Skeletal muscle tissue (tissue), 4 donors: Measurements from ENCODE around the gene PSMA2. TPM values are rescaled to one million over a fixed set of nuclear protein-coding genes. Genes with fewer than 3 reads are reported as not detected.
A peak's percentile ranks its signal among the peaks of the same experiment; 100 is the strongest.

Source experiments
- H3K27ac ChIP-seq: one replicate; pipeline ENCODE4 v1.7.0; 2013; ENCODE audit warnings: mild to moderate bottlenecking, low read depth, low read length, inconsistent platforms
- H3K27me3 ChIP-seq, 3 donors: one replicate each; pipeline ENCODE4 v1.7.0; 2013; ENCODE audit warnings: low read length in 3 of 3; ENCODE audit not compliant: control insufficient read depth in 3 of 3, insufficient read depth in 3 of 3
- H3K36me3 ChIP-seq, 3 donors: one replicate each; pipeline ENCODE4 v1.7.0; 2013; ENCODE audit warnings: low read length in 3 of 3; ENCODE audit not compliant: control insufficient read depth in 3 of 3, insufficient read depth in 3 of 3
- H3K4me1 ChIP-seq, 3 donors: one replicate each; pipeline ENCODE4 v1.7.0; 2013; ENCODE audit warnings: low read length in 3 of 3, mild to moderate bottlenecking in 3 of 3; ENCODE audit not compliant: control insufficient read depth in 3 of 3, insufficient read depth in 3 of 3
- H3K4me3 ChIP-seq, 3 donors: one replicate each; pipeline ENCODE4 v1.7.0; 2013; ENCODE audit warnings: low read length in 3 of 3
- H3K9ac ChIP-seq, 3 donors: one replicate each; pipeline ENCODE4 v1.7.0; 2013; ENCODE audit warnings: low read length in 3 of 3, mild to moderate bottlenecking in 3 of 3, moderate library complexity in 2 of 3, low read depth in 1 of 3
- H3K9me3 ChIP-seq, 3 donors: one replicate each; pipeline ENCODE4 v1.7.0; 2013; ENCODE audit warnings: low read length in 3 of 3; ENCODE audit not compliant: control insufficient read depth in 3 of 3
- total RNA-seq: library from RNA; depleted of rRNA; stranded (reverse); fragments of >200 nt; gene quantifications from one replicate; pipeline ENCODE4 v1.2.3, GENCODE V29; 2014
- donor health status: Osteomylitis.

Gene PSMA2
- total RNA-seq, 1 donor from 2014 or later, result 54.3 TPM

DNA sequence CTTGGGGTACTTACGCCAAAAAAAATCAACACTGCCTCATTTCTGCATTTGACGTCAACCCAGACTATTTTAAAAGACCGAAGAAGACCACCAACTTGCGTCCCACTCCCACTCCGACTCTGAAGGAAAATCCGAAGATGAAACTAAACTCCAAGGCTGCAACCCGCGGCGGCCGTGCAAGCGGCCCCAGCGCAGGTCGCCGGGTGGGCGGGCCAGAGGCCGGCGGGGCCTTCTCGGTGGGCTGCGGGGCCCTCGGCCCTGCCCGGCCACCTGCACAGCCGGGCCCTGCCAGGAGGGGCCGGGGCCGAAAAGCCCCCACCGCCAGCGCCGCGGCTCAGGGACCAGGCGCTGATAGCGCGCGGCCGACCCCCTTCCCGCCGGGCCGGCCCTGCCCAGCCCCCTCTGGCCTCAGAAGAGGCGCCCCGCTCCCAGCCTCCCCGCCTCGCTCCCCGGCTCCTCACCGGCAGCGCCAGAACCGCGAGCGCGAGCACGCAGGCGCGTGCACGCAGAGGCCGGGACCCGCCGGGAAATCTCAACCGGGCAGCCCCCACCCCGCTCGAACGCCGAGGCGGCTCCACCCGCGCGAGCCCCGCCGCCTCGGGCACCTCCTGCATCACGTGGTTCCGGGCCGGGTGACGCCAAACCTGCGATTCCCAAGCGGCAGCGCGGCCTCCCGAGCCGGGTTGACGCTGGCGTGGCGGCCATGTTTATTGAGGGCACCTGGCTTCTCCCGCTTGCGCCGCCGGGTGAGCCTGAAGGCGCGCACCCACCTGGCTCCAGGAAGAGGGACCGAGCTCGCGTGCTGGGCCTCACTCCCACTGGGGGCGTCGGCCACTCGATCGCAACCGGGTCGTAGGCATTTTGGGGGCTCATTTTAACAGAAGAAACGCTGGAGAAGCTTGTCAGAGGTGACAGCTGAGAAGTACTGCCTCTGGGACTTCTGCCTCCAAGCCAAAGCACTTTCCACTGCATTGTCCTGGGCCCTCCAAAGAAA is 20.2 kb downstream of the PSMA2 start, which contains the start of gene C7orf25:
Gene C7orf25, minus strand, starts transcription at position 617 of the 994 bp plus-strand sequence. CDS start 1,170 bp downstream, outside the sequence.
- peak within 1 kb of the TSS; percentile 45 for H3K27ac ChIP-seq
- peak within 1 kb of the TSS; percentile 80 to 86 (median 82) for H3K4me3 ChIP-seq

DNA sequence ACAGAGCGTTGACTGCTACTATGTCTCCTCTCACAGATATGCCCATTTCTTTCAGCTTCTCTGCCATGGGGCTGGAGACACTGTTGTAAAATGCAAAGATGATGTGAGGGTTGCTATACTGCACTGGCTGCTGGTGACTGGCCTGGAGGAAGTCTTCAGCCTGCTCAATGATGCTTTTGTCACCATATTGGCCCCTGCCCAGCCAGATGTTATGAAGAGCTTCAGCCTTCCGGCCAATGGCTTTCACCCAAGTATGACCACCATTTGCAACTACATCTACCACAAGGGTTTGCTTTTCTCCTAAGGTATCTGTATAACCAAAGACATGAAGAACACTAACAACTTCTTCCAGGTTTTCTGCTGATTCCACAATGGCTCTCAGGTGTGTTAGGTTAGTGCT is 21.7 kb downstream of the PSMA2 start:
- H3K36me3 ChIP-seq, result peaks cover 0 to 4% (median 3%) of the 10 kb centered on the region in 3 donors
- H3K4me3 ChIP-seq, result no peak overlapping the region
- H3K27ac ChIP-seq, result no peak overlapping the region
- no peaks in the 10 kb centered on the region for H3K9me3 ChIP-seq
- peaks cover 8 to 19% (median 11%) of the 10 kb centered on the region in 3 donors for H3K4me1 ChIP-seq
- no peak overlapping the region for H3K9ac ChIP-seq
- H3K27me3 ChIP-seq, result no peaks in the 10 kb centered on the region

More for the DNA sequence above, 20.2 kb downstream of the PSMA2 start, which contains the start of gene C7orf25:
- H3K9me3 ChIP-seq, result no peaks in the 10 kb centered on the region
- peak within 1 kb of the TSS; percentile 81 to 84 (median 82) for H3K9ac ChIP-seq
- peaks cover 8 to 19% (median 11%) of the 10 kb centered on the region in 3 donors for H3K4me1 ChIP-seq
- H3K27me3 ChIP-seq, result no peaks in the 10 kb centered on the region
- peaks cover 4 to 17% (median 14%) of the 10 kb centered on the region in 3 donors for H3K36me3 ChIP-seq

DNA sequence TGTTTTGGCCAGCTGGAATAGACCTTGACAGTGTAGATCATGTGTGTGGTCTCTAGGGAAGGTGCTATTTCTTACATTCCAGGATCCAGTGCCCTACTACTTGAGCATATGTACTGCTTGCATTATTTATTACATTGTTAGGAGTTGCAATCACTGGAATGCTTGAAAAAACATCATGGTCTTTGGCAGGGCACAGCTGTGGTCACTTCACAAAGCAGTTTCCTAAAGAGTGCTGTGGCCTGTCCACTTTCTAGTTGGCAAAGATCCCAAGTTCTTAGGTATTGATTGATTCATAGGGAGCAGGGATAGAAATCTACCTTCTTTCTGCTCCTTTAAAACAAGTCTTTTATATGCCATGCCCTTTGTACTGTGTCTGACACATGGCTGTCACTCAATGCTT is 24.7 kb downstream of the PSMA2 start:
- no peak overlapping the region for H3K27ac ChIP-seq
- H3K36me3 ChIP-seq, result peaks cover 0 to 4% (median 0%) of the 10 kb centered on the region in 3 donors
- H3K9me3 ChIP-seq, result no peaks in the 10 kb centered on the region
- H3K4me1 ChIP-seq, result peaks cover 5 to 15% (median 8%) of the 10 kb centered on the region in 3 donors
- no peak overlapping the region for H3K9ac ChIP-seq
- H3K27me3 ChIP-seq, result no peaks in the 10 kb centered on the region
- H3K4me3 ChIP-seq, result no peak overlapping the region

DNA sequence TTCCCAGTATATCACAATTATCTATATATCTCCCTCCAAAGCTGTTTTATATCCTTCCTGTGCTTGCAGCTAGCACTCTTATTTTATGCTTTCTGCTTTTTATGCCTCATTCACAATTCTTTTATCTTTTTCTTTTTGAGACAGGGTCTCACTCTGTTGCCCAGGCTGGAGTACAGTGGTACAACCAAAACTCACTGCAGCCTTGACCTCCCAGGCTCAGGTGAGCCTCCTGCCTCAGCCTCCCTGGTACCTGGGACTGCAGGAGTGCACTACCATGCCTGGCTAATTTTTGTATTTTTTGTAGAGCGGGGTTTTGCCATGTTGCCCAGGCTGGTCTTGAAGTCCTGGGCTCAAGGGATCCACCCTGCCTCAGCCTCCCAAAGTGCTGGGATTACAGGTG is 25.8 kb downstream of the PSMA2 start:
- no peak overlapping the region for H3K27ac ChIP-seq
- H3K36me3 ChIP-seq, result peaks cover 0 to 4% (median 0%) of the 10 kb centered on the region in 3 donors
- H3K4me3 ChIP-seq, result no peak overlapping the region
- H3K9me3 ChIP-seq, result no peaks in the 10 kb centered on the region
- no peak overlapping the region for H3K9ac ChIP-seq
- no peaks in the 10 kb centered on the region for H3K27me3 ChIP-seq
- peaks cover 1 to 10% (median 6%) of the 10 kb centered on the region in 3 donors for H3K4me1 ChIP-seq

DNA sequence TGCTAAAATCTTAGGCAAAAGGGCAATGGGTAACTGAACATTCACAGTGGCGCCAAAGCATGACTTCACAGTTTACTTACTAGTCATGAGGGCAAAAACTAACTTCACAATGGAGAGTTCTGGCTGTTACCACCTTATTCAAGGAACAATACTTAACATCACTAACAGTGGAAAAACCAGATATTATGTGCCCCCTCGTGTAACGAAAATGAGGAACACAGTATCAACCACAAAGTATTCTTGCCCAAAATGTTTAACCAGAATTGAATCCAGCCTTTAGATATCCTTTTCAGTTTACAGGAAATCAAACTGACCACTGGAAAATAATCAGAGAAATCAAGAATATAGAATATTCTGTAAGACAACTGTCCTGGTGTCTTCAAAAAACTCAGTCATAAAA is 29.6 kb downstream of the PSMA2 start:
- H3K9me3 ChIP-seq, result no peaks in the 10 kb centered on the region
- H3K4me3 ChIP-seq, result no peak overlapping the region

DNA sequence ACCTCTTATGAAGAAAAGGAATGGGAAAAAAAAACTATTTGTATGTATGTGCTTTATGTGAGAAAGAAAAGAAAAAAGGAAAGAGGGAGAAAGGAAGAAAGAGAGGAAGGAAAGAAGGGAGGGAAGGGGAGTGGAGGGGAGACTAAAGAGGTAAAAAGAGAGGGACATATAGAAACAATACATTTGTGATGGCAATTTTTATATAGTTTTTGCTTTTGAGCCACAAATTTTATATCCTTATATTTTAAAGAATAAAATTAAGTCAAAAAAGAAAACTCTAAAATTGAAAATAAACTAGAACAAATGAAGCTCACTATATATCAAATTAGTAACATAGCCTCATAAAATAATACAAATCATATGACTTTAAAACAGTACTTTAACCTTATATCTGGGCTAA is 31.1 kb downstream of the PSMA2 start:
- no peaks in the 10 kb centered on the region for H3K9me3 ChIP-seq

More for the DNA sequence above, 29.6 kb downstream of the PSMA2 start:
- Histone ChIP-seq H3K36me3 (no peaks in the 10 kb centered on the region), H3K9ac (no peak overlapping the region), H3K4me1 (no peaks in the 10 kb centered on the region), H3K27ac (no peak overlapping the region), H3K27me3 (no peaks in the 10 kb centered on the region)

DNA sequence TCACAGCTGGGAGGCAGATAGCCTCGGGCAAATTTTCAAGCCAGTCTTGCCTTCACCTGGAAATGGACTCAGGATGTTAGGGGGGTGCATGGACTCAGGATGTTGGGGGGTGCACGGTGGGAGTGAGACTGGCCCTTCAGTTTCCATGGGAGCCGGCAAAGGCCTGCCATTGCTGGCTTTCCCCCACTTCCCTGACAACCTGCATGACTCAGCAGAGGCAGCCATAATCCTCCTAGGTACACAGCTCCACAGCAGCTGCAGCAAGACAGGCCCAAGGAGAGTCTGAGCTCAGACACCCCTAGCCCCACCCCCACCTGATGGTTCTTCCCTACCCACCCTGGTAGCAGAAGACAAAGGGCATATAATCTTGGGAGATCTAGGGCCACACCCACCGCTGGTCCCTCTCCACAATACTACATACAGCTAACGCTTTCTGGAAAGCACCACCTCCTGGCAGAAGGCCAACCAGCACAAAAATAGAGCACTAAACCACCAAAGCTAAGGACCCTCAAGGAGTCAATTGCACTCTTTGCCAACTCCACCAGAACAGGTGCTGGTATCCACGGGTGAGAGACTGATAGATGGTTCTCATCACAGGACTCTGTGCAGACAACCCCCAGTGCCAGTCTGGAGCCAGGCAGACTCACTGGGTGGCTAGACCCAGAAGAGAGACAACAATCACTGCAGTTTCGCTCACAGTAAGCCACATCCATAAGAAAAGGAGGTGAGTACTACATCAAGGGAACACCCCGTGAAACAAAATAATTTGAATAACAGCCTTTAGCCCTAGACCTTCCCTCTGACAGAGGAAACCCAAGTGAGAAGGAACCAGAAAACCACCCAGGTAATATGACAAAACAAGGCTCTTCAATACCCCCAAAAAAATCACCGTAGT is 38.4 kb downstream of the PSMA2 start:
- H3K27me3 ChIP-seq, result no peaks in the 10 kb centered on the region
- H3K4me1 ChIP-seq, result peaks cover 0 to 2% (median under 1%) of the 10 kb centered on the region in 3 donors
- no peaks in the 10 kb centered on the region for H3K36me3 ChIP-seq

More for the DNA sequence above, 31.1 kb downstream of the PSMA2 start:
- Histone ChIP-seq H3K36me3 (no peaks in the 10 kb centered on the region), H3K27ac (no peak overlapping the region), H3K4me3 (no peak overlapping the region), H3K4me1 (no peaks in the 10 kb centered on the region), H3K27me3 (no peaks in the 10 kb centered on the region), H3K9ac (no peak overlapping the region)

DNA sequence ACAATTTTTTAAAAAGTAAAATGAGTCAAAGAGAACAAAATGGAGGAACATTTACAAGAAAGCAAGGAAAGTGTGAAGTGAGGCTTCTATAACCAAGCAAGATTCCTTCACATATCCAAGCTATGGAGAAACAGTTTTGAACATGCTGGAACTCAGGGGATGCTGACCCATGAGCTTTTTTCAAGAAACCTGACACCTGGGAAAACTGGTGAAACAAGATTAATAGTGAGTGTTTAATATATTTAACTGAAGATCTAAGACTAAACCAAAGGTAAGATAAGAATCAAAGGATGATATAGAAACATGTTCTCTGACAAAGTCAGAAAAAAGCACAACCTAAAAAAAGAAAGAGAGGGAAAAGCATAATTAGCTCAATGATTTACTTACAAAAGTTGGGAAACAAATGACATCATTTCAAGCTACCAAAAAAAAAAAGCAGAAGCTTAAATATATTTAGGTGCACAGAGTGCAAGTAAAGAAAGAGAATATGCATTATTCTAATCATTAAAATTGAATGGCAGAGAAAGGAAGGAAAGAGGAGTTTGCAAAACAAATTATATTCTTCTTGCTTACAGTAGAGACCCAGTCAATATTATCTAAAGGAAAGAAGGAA is 45.0 kb downstream of the PSMA2 start:
- Histone ChIP-seq H3K4me1 (peaks cover 5 to 10% (median 7%) of the 10 kb centered on the region in 3 donors), H3K9me3 (no peaks in the 10 kb centered on the region), H3K9ac (no peak overlapping the region), H3K36me3 (no peaks in the 10 kb centered on the region), H3K27ac (no peak overlapping the region), H3K4me3 (no peak overlapping the region), H3K27me3 (no peaks in the 10 kb centered on the region)

More for the DNA sequence above, 38.4 kb downstream of the PSMA2 start:
- Histone ChIP-seq H3K9me3 (no peaks in the 10 kb centered on the region), H3K27ac (no peak overlapping the region), H3K9ac (no peak overlapping the region), H3K4me3 (no peak overlapping the region)

DNA sequence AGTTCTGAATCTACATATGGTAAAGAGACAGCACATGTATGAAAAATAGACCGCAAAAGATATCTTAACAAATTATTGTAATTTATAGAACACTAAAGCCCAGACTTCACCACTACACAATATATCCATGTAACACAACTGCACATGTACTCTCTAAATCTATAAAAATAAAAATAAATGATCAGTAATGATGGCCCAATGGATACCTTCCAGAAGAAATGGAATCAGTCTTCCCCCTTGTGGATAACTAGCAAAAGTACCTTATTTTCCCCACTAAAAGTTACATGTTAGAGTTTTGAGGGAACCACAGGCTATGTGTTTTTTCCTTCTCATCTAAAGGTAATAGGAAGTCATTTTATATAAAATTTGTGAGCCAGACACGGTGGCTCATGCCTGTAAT is 45.8 kb downstream of the PSMA2 start:
- Histone ChIP-seq H3K27ac (no peak overlapping the region), H3K4me1 (peaks cover 5 to 10% (median 7%) of the 10 kb centered on the region in 3 donors), H3K9ac (no peak overlapping the region), H3K9me3 (no peaks in the 10 kb centered on the region), H3K4me3 (no peak overlapping the region), H3K36me3 (no peaks in the 10 kb centered on the region), H3K27me3 (no peaks in the 10 kb centered on the region)
